Measurements from ENCODE around the gene RPS10.

Gene RPS10

DNA sequence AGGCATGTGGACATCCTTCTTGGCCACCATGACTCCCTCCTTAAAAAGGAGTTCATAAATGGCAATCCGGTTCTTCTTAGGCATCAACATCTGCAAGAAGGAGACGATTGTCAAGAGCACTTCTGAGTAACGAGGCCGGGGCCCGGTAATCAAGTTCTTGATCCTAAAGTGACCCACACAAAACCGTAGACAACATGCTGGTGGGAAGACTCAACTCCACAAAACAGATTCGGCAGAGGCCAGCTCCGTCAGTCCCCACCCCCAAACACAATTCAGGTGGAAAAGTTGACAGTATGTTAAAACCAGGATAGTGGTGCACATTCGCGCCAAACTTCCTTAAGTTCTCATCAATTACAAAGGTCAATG is 754 bp downstream of the RPS10 start:
- Histone ChIP-seq H3K27me3 (no peaks in the 10 kb centered on the region), H3K9me3 (no peaks in the 10 kb centered on the region), H3K36me3 (peaks cover 53% of the 10 kb centered on the region), H3K4me3 (ENCODE audit: low read depth, low read length) (peak overlapping the region; percentile 99), H3K4me1 (no peaks in the 10 kb centered on the region)
- TF ChIP-seq CTCF (IDR thresholded peaks at IDR 0.05; ENCODE audit: low read depth, low read length): no peak
- DNase-seq: no peak

GRCh38 chr6:34424200-34425131 is 1.4 kb downstream of the RPS10 start:
- Histone ChIP-seq H3K4me3 (ENCODE audit: low read depth, low read length) (peak overlapping the region; percentile 99), H3K4me1 (no peaks in the 10 kb centered on the region), H3K36me3 (peaks cover 60% of the 10 kb centered on the region), H3K9me3 (no peaks in the 10 kb centered on the region), H3K27me3 (no peaks in the 10 kb centered on the region)
- no peak for DNase-seq
- no peak for TF ChIP-seq CTCF (IDR thresholded peaks at IDR 0.05; ENCODE audit: low read depth, low read length)

DNA sequence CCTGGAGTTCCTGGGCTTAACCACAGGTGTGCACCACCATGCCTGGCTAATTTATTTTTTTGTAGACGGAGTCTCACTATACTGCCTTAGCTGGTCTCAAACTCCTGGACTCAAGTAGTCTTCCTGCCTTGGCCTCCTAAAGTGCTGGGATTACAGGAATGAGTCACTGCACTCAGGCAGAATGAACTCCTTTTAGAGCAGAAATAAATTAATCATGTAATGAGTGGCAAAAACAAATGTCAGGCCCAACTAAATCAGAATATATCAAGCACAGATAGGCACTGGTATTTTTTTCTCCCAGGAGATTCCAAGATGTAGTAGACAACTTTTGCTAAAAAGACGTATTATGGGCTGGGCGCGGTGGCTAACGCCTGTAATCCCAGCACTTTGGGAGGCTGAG is 2.6 kb downstream of the RPS10 start:
- TF ChIP-seq CTCF (IDR thresholded peaks at IDR 0.05; ENCODE audit: low read depth, low read length): no peak
- peaks cover 72% of the 10 kb centered on the region for H3K36me3 ChIP-seq
- H3K9me3 ChIP-seq: no peaks in the 10 kb centered on the region
- DNase-seq: no peak
- H3K4me3 ChIP-seq (ENCODE audit: low read depth, low read length): no peak overlapping the region
- H3K27me3 ChIP-seq: no peaks in the 10 kb centered on the region
- H3K4me1 ChIP-seq: no peaks in the 10 kb centered on the region

- Histone ChIP-seq H3K4me1 (no peaks in the 10 kb centered on the region), H3K27me3 (no peaks in the 10 kb centered on the region), H3K9me3 (no peaks in the 10 kb centered on the region), H3K36me3 (peaks cover 86% of the 10 kb centered on the region), H3K4me3 (ENCODE audit: low read depth, low read length) (no peak overlapping the region)
- no peak for DNase-seq
- no peak for TF ChIP-seq CTCF (IDR thresholded peaks at IDR 0.05; ENCODE audit: low read depth, low read length)
Observed at GRCh38 chr6:34418367-34418766, 7.5 kb downstream of the RPS10 start.

- no peak for TF ChIP-seq CTCF (IDR thresholded peaks at IDR 0.05; ENCODE audit: low read depth, low read length)
- Histone ChIP-seq H3K36me3 (peaks cover 72% of the 10 kb centered on the region), H3K4me3 (ENCODE audit: low read depth, low read length) (no peak overlapping the region), H3K4me1 (no peaks in the 10 kb centered on the region), H3K27me3 (no peaks in the 10 kb centered on the region), H3K9me3 (no peaks in the 10 kb centered on the region)
- no peak for DNase-seq
Observed at GRCh38 chr6:34416877-34417371, 8.9 kb downstream of the RPS10 start.
